ENCODE data around the gene METRNL.
"Not testable (repeated sequence)": the region's sequence is repeated elsewhere in the genome, so short reads cannot be mapped to it uniquely, and the experiment has no call there.

METRNL gene

DNA sequence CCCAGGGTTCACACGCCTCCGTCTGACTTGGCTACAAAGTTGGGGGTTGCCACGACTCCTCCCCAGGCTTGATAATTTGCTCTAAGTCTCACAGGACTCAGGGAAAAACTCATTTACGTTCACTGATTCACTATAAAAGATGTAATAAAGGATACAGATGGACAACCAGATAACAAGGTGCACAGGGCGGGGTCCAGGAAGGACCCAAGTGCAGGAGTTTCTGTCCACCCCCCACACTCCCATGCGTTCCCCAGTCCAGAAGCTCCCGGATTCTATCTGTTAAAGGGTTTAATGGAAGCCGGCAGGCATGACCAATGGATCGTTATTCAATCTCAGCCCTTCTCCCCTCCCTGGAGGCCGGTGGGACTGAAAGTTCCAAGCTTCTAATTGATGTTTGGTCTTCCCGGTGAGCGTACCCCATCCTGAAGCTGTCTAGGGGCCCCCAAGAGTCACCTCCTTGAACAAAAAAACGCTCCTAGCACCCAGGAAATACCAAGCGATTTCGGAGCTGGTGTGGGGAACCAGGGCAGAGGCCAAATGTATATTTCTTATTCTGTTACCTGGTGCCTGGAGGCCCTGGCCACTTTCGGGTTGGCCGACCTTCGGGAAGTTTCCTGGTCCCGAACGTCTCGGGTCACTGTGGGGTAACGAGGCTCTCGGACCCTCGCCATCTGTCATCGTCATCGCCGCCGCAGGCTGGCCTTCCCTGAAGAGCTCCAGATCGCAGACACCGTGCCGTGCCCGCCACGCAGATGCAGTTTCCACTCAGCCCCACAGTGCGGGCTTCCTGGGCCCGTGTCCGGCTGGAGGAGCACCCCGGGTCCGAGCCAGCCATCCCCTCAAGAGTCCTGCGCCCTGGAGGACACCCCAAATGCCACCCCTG is 13.5 kb upstream of the METRNL start:
- TF ChIP-seq ZFX (IDR thresholded peaks at IDR 0.05), result no peak
- TF ChIP-seq, protein P1, sequence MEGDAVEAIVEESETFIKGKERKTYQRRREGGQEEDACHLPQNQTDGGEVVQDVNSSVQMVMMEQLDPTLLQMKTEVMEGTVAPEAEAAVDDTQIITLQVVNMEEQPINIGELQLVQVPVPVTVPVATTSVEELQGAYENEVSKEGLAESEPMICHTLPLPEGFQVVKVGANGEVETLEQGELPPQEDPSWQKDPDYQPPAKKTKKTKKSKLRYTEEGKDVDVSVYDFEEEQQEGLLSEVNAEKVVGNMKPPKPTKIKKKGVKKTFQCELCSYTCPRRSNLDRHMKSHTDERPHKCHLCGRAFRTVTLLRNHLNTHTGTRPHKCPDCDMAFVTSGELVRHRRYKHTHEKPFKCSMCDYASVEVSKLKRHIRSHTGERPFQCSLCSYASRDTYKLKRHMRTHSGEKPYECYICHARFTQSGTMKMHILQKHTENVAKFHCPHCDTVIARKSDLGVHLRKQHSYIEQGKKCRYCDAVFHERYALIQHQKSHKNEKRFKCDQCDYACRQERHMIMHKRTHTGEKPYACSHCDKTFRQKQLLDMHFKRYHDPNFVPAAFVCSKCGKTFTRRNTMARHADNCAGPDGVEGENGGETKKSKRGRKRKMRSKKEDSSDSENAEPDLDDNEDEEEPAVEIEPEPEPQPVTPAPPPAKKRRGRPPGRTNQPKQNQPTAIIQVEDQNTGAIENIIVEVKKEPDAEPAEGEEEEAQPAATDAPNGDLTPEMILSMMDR (conservative IDR thresholded peaks at IDR 0.05), result no peak
- peak overlapping the region; percentile 86 for H3K27ac ChIP-seq

DNA sequence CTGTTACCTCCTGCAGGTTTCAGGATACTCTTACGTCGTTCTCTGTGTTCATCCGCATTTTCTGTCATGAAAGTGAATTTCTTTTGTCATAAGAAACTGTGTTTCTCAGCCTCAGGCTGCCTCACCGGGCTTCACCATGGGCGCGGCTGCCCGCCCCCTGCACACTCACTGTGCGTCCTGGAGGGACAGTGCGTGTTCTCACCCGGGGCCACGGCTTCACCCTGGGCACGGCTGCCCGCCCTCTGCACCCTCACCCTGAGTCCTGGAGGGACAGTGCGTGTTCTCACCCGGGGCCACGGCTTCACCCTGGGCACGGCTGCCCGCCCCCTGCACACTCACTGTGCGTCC is 12.9 kb upstream of the METRNL start:
- not testable (repeated sequence) for H3K27ac ChIP-seq

DNA sequence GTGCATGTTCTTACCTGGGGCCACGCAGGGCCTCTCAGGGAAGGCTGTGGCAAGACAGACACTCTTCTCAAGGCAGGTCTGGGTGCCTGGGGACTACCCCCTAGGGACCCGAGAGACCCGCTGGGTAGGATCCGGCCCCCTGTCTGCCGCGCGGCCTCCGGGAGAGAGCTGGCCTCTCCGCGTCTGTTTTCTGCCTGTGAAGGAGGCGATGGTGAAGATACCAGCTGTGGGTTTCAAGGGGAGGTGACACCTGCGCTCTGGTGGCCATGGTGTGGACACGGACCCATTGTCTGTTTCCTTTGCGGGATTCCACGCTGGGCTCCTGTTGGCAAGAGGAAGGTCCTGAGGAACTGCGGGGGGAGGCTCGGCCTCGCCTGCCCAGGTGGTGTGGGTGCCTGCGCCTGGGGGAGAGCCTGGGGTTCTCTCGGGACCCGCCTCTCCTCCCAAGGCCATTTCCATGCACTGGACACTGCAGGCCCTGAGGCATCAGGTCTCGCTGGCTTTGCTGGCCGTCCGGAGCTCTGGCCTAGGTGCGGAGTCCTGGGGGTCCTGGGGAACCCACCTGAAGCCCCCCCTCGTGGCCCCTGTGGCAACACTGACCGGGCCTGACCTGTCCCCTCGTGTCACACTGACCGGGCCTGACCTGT is 12.2 kb upstream of the METRNL start:
- H3K27ac ChIP-seq, result no peak overlapping the region
- TF ChIP-seq, protein P1 (conservative IDR thresholded peaks at IDR 0.05), result no peak
- TF ChIP-seq ZFX (IDR thresholded peaks at IDR 0.05), result no peak

DNA sequence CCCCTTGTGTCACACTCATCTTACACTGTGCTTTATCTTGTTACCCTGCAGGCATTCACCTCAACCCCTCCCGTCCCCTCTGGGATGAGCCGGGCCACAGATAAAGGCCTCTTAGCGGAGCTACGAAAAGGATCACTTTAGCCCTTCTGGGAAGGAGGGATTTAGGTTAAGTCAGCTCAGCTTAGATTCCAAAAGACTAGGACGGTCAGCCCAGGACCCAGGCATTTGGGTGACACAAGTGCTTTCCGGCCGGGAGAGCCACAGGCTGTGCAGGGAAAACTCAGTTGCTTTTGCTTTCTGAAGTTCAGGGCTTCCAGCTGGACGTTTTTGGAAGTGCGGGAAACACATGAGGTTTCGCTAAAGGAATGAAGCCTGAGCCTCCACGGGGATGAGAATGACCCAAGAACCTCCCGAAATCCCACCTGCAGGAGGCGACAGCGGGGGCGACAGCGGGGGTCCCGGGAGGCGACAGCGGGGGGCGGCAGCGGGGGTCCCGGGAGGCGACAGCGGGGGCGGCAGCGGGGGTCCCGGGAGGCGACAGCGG is 11.6 kb upstream of the METRNL start:
- H3K27ac ChIP-seq, result no peak overlapping the region
- TF ChIP-seq ZFX (IDR thresholded peaks at IDR 0.05), result no peak
- TF ChIP-seq, protein P1 (conservative IDR thresholded peaks at IDR 0.05), result no peak

DNA sequence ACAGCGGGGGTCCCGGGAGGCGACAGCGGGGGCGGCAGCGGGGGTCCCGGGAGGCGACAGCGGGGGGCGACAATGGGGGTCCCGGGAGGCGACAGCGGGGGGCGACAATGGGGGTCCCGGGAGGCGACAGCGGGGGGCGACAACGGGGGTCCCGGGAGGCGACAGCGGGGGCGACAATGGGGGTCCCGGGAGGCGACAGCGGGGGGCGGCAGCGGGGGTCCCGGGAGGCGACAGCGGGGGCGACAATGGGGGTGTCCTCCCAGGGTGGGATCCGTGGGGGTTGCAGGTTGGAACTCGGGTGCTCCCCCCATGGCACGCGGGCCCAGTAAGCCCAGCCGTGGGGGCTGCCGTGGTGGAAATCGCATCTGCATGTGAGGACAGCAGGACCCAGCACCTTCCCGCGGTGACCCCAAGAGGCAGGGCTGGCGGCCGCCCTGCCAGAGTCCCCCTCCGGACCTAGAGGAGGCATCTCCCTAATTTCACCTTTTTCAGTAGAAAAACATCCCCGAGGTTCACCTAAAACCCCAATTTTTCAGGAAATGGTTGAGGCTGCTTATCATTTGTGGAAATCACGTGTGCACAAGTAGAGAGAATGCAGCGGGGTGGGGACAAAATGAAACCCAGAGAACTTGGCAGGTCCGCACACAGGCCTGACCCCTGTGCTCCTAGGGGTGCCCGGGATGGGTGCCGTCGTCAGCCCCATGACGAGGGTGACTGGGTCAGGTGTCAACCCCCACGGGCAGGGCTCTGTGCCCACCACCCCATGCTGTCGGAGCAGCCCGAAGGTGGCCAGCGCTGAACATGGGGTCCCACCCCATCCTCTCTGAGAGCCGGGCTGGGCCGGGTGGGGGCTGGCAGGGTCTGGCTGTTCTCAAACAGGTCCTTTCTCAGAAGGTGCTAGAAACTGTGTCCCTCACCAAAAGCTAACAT is 10.5 kb upstream of the METRNL start:
- no peak for TF ChIP-seq ZFX (IDR thresholded peaks at IDR 0.05)
- TF ChIP-seq, protein P1 (conservative IDR thresholded peaks at IDR 0.05), result no peak
- no peak overlapping the region for H3K27ac ChIP-seq

DNA sequence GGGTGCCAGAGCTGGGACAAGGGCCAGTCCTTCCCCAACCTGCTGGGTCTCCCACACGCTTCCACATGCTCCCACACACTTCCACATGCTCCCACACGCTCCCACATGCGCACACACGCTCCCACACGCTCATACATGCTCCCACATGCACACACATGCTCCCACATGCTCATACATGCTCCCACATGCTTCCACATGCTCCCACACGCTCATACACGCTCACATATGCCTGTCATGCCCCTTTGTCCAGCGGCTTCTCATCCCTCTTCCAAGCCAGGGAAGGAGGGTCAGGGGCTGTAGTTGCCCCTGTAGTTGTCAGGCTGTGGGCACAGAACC is 9.9 kb upstream of the METRNL start:
- H3K27ac ChIP-seq, result no peak overlapping the region
- TF ChIP-seq, protein P1 (conservative IDR thresholded peaks at IDR 0.05), result no peak
- no peak for TF ChIP-seq ZFX (IDR thresholded peaks at IDR 0.05)

DNA sequence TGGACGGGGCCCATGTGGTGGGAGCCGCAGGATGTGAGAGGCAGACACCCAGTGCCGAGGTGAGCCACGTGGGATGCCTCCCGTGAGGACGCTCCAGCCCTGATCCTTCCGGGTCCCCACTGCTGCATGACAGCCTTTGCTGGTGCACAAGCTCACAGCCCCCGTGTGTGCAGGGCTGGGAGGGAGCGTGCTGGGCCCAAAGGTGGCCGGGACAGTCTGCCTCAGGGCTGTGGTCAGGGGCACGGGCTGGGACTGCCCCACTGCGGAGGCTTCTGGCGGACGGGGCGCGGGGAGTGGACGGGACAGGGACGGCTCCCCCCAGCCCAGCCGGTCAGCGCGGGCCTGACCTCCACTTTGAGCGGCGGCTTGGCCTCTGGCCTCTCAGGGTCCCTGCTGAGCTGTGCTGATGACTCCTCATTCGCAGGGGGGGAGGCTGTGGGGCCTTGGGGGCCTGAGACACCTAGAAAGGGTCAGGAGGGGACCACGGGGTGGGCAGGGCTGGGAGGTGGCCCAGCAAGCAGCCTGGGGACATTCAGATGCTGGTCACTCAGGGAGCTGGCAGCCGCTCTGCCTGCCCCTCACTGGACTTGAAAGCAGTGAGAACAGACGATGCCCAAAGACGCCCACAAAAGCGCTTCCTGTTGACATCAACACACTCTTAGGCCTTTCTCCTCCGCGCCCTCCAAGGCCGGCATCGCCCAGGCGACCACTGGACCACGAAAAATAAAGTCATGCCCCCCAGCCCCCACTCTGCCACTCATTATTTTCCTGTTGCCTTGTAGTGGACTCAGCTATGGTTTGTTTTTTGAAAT is 9.3 kb upstream of the METRNL start:
- TF ChIP-seq ZFX (IDR thresholded peaks at IDR 0.05), result no peak
- TF ChIP-seq, protein P1 (conservative IDR thresholded peaks at IDR 0.05), result no peak
- no peak overlapping the region for H3K27ac ChIP-seq

All from C4-2B (cell line).